MM.1S (cell line): ENCODE measurements around the gene F8.

Source experiments
- CTCF ChIP-seq: fragments of 300-600 bp; sonication (generic); IDR thresholded peaks from 2 replicates; pipeline ENCODE4 v1.5.1; 2016; ENCODE audit warnings: antibody characterized with exemption, low read length, mixed read lengths
- EZH2 ChIP-seq: fragments of 300-600 bp; sonication (generic); optimal IDR thresholded peaks from 2 replicates; pipeline ENCODE3; 2017; ENCODE audit warnings: low read depth, mild to moderate bottlenecking, antibody characterized with exemption, low read length, mixed read lengths

GRCh38 chrX:154829926-154830442 is 192.5 kb downstream of the F8 start:
- no peak for TF ChIP-seq CTCF
- no peak for TF ChIP-seq EZH2
